ACHN (cell line): ENCODE measurements around the gene CDCP2.
"Not testable (repeated sequence)": the region's sequence is repeated elsewhere in the genome, so short reads cannot be mapped to it uniquely, and the experiment has no call there.

Experiments used
- DNase-seq: peaks from one replicate; pipeline ENCODE4 v3.0.0-alpha.2; 2015
- in situ Hi-C: cut with HindIII; loops from 2 replicates; pipeline ENCODE4 v1.10.0; 2017; ENCODE audit warnings: low sequenced_read_pairs, low pct_ligation_motif_present, low pct_unique_long_range_greater_than_20kb

Gene CDCP2

DNA sequence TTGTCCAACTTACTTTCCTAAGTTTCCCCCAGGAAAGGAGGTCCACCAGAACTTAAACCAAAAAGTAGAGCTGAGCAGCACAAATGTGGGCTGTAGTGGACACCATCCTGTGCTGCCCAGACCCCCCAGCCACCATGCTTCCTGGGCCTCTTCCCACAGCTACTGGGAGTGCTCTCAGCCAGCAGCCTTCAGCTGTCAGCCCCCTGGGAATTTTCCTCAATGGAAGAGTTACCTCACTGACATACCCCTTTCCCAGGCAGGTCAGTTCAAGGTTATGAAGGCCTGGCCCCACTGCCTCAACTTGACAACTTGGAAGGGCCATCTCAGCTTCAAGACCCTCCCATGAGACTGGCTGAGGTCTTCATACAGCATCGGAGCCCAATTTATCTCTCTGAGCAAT, 47.7 kb downstream of the CDCP2 start:
- no peak for DNase-seq
- in situ Hi-C loops = no loop called here

DNA sequence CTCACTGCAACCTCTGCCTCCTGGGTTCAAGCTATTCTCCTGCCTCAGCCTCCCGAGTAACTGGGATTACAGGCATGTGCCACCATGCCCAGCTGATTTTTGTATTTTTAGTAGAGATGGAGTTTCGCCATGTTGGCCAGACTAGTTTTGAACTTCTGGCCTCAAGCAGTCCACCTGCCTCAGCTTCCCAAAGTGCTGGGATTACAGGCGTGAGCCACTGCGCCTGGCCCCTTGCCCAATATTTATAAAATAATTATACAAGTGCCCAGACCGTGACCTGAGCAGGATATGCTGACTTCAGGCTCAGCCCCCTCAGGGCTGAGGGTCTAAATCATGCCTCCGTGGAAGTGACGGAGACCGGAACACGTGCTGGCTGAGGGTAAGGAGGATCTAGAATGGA, 48.2 kb downstream of the CDCP2 start:
- DNase-seq, in situ Hi-C loops: not testable (repeated sequence)

DNA sequence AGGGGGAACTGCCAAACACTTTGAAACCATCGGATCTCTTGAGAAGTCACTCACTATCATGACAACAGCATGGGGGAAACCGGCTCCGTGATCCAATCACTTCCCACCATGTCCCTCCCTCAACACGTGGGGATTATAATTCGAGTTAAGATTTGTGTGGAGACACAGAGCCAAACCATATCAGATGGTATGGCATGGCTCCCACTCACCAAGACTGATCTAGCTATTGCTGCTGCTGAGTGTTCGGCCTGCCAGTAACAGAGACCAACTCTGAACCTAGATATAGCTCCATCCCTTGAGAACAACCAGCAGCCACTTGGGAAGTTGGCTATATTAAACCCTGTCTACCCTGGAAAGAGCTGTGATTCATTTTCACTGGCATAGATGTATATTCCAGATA, 49.4 kb downstream of the CDCP2 start:
- DNase-seq = no peak

DNA sequence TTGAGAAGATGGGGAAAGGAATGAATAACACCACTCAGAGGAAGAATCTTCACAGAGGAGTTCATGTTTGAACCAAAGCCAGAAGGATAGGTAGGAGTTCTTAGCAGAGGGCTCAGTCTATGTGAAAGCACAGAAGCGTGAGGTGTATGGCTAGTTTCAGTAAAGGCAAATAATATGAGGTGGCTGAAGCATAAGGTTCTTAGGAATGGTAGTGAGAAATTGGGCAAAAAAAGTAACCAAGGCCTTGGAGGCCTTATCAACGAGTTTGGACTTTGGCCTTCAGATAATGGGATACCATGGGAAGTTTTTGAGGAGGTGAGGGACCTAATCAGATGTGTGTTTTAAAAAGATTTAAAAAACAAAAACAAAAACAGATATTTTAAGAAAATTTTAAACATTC, 52.3 kb downstream of the CDCP2 start:
- in situ Hi-C loops = no loop called here
- no peak for DNase-seq

More for the DNA sequence above, 49.4 kb downstream of the CDCP2 start:
- in situ Hi-C loops = no loop called here

DNA sequence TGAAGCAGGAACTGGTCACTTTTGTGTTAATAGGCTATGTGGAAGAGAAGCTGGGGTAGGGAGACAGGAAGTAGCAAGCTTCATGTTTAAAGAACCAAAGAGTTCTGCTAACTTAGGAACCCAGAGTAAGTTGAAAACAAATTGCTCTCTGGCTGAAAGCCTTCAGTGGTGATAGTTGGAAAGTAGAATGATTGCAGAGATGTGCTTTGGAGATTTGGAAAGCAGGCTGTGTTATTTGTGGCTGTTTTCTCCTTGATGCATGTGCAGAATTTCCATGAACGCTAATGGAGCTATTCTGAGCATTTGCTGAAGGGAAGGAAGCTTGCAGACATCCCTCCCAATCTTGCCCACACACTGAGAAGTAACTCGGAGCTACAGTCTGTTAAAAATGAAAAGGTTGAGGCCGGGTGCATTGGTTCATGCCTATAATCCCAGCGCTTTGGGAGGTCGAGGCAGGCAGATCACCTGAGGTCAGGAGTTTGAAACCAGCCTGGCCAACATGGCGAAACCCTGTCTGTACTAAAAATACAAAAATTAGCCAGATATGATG, 53.7 kb downstream of the CDCP2 start:
- in situ Hi-C loops = no loop called here
- DNase-seq = no peak

DNA sequence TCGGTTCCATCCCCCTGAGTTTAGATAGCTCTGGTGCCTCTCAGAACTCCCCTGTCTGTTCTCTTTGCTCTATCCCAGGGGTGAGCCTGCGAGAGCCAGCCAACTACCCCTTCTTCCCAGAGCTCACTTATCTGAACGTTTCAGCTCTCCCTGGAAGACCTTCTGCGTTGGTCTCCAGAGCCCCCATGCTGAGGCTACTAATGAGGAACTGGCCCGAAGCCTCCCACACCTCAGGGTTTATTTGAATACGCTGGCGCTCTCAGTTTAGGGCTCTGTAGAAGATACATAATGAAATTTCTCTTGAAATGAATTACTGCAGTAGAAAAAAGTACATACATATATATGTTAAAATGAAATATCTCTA, 55.9 kb downstream of the CDCP2 start:
- DNase-seq = no peak
- in situ Hi-C loops = no loop called here

DNA sequence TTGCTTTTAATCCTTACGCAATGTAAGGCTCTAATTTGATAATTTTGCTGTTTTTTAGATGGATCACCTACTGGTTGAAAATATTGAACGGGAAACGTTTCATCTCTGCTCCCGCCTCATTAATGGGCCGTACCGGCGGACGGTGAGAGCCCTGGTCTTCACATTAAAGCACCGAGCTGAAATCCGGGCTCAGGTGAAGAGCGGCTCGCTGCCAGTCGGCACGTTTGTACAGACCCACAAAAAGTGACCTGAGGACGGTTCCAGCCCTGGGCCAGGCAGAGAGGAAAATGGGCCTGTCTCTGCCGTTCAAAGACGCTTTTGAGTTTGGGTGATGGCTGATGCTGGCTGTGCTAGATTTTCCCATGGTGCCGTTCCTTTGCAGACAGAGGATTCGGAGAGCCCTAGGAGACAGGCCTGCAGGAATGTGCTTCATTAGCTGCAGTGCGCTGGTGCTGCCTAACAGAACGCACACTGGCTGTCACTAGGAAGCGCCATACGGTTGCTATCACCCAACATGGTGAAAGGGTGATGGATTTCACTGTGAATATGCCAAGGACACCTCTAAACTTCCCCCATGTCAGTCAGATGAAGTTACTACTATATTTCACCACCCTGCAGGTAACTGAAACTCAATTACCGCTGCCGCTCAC, 56.4 kb downstream of the CDCP2 start:
- in situ Hi-C loops = no loop called here
- no peak for DNase-seq

DNA sequence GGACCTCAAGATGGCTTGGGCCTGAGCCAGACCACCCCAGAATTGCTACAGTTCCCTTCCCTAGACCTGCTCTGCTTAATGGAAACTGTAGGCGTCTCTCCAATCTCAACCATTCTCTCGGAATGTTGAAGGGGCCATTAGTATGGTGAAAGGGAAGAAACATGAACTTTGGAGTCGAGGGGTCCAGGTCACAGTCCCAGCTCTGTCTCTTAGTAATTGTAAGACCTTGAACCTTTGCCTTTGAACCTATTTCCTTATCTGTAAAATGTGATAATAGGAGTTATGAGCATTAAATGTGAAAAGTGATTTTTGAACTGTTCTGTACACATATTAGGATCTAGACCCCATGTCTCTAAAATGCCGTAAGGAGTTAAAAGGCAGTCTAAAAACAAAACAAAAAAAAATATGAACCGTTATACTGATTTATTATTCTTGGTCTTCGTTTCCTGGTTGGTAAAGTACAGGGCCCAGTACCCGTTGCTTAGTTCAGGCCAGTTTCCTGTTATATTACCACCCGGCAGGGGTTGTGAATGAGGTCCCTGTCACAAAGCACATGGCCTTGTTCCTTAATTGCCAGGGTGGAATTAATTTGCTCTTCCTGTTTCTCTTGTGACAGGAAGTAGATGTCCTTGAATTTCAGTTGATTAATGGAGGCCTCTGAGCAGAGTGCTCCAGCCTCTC, 57.1 kb downstream of the CDCP2 start:
- DNase-seq = no peak
- in situ Hi-C loops = no loop called here

DNA sequence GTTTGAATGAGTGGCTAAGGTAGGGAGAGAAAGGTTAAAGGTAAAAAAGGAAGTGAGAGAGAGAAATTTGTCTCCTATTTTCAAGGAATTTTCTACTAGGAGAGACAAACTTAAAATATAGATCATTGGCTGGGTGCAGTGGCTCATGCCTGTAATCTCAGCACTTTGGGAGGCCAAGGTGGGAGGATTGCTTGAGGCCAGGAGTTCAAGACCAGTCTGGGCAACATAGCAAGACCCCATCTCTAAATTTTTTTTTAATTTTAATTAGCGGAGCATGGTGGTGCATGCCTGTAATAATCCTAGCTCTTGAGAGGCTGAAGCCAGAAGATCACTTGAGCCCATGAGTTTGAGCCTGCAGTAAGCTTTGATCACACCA, 58.1 kb downstream of the CDCP2 start:
- DNase-seq, in situ Hi-C loops: not testable (repeated sequence)

DNA sequence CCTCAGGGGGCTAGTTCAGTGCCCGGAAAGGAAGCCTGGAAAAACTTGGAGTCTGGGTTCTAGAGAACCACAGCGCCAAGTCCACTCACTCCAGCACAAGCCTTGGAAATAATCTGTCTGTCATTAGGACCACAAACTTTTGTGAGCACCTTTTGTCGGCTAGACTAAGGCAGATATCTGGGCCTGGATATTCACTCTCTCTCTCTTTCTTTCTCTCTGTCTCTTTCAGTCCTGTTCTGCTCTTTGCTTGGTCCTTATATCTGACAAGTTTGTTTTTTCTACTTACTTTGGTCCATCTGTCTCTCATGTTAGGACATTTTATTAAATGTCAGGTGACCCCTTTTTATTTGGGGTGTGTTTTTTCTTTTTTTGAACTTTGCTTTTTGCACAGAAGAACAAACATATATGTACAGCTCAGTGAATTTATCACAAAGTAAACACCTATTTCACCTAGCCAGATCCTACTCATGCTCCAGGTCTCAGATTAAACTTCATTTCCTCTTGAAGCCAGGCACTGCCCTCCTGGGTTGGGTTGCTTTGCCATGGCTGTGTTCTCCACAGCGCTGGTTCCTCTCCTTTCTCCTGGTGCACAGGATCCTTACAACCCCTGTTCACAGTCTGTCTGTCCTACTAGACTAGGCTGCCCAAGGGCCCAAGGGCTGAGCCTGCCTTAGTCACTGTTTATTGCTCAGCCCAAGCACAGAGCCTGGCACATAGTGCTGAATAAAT, 58.6 kb downstream of the CDCP2 start:
- DNase-seq = no peak
- in situ Hi-C loops = no loop called here

DNA sequence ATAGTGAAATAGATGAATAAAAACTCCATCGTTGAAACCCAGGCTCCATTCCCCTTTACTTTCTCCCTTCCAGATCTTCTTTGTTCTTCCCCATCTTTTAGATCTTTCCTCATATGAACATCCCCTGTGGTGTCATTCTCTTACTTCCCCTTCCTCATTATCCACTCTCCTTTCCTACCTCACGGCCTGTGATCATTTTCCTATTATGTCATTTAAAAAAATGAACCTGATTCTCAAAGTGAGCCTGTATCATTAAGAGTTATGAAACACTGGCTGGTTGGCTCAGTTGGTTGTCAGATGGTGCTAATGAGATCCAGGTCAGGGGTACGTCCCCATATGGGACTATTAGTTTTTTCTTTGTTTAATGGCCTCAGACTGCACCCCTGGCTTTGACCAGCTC, 61.1 kb downstream of the CDCP2 start:
- no peak for DNase-seq
- in situ Hi-C loops = no loop called here

DNA sequence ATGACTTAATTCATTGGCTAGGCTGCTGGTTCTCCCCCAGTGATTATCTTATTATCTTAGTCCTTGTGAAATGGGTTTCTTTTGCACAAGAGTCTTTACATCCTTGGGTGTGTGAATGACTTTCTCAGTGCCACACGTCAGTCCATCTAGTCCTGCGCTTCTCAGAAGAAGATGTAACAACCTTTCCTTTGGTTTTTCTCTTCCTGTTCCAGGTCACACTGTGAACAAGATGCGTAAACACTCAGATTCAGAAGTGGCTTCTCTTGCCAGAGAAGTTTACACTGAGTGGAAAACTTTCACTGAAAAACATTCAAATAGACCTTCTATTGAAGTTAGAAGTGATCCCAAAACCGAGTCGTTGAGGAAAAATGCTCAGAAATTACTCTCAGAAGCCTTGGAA, 64.4 kb downstream of the CDCP2 start:
- DNase-seq = no peak
- in situ Hi-C loops = no loop called here

DNA sequence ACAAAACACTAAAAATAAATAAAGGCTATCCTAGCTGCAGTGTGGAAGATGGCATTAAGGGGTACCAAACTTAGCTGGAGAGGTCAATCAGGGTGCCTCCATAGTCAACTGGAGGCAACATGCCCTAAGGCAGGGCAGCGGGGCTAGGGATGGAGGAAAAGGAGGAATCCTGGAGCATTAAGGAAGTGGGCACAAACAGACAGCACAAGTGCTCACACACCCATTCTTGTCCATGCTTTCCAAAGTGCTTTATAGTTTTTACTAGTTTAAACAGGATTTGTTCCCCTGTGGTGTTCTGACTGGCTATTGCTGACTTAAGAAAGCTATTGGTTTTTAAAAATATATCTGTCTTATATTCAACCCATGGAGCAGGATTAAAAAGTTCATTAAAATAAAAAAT, 66.0 kb downstream of the CDCP2 start:
- DNase-seq = no peak
- in situ Hi-C loops = no loop called here

DNA sequence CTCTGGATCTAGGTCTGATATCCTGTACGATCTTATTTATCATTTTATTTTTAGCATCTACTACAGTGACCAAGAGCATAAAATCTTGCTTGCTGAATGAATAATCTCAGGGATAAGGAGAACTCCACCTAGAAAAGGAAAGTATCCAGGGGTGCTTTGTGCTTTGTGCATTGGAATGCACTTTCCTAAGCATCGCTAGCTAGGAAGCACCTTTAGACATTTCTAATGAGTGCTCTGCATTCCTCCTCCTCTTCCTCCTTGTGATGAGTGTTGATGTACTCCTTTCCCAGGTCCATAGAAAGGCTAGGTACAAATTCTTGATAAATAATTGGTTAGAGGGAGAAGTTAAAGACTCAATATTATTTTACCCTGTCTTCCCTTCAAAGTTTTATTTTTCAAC, 68.0 kb downstream of the CDCP2 start:
- in situ Hi-C loops = no loop called here
- DNase-seq = no peak
